GM04504 (cell line): ENCODE data around the gene EYA2.

Source experiments
- DNase-seq: peaks from one replicate; pipeline ENCODE4 v3.0.0-alpha.2; 2012; ENCODE audit warnings: low read depth

EYA2 gene

GRCh38 chr20:47036091-47036870 lies 141.6 kb downstream of the EYA2 start:
- DNase-seq = no peak

- no peak for DNase-seq
Measured at GRCh38 chr20:47038566-47039560, 144.2 kb downstream of the EYA2 start.

- DNase-seq = no peak
Measured at GRCh38 chr20:47040506-47041125, 146.0 kb downstream of the EYA2 start.

GRCh38 chr20:47041396-47041899 lies 146.8 kb downstream of the EYA2 start:
- DNase-seq = no peak

- no peak for DNase-seq
Measured at GRCh38 chr20:47042464-47042863, 147.8 kb downstream of the EYA2 start.

GRCh38 chr20:47043086-47043485 lies 148.4 kb downstream of the EYA2 start:
- DNase-seq = no peak

GRCh38 chr20:47044938-47045337 lies 150.3 kb downstream of the EYA2 start:
- DNase-seq = no peak

GRCh38 chr20:47048054-47048453 lies 153.4 kb downstream of the EYA2 start:
- DNase-seq = no peak

- DNase-seq = no peak
Measured at GRCh38 chr20:47049771-47050170, 155.1 kb downstream of the EYA2 start.

- no peak for DNase-seq
Measured at GRCh38 chr20:47050996-47051395, 156.4 kb downstream of the EYA2 start.

GRCh38 chr20:47051936-47052526 lies 157.4 kb downstream of the EYA2 start:
- DNase-seq = no peak

- no peak for DNase-seq
Measured at GRCh38 chr20:47054506-47054905, 159.9 kb downstream of the EYA2 start.

GRCh38 chr20:47054945-47055344 lies 160.3 kb downstream of the EYA2 start:
- no peak for DNase-seq

GRCh38 chr20:47055699-47056369 lies 161.2 kb downstream of the EYA2 start:
- peak; percentile 50 for DNase-seq

GRCh38 chr20:47057661-47058060 lies 163.0 kb downstream of the EYA2 start:
- no peak for DNase-seq

GRCh38 chr20:47058236-47058635 lies 163.6 kb downstream of the EYA2 start:
- DNase-seq = no peak

- DNase-seq = no peak
Measured at GRCh38 chr20:47059536-47059935, 164.9 kb downstream of the EYA2 start.

- DNase-seq = no peak
Measured at GRCh38 chr20:47061549-47061948, 166.9 kb downstream of the EYA2 start.

GRCh38 chr20:47062226-47062890 lies 167.7 kb downstream of the EYA2 start:
- no peak for DNase-seq

GRCh38 chr20:47063407-47063806 lies 168.8 kb downstream of the EYA2 start:
- DNase-seq = no peak

- DNase-seq = no peak
Measured at GRCh38 chr20:47063808-47064207, 169.2 kb downstream of the EYA2 start.
